Bone marrow (tissue), 2 donors: Measurements from ENCODE around the gene CROT.

Experiments used
- DNase-seq, 2 donors: peaks; one replicate each; lab custom pipeline; 2025; lab: John Stamatoyannopoulos, UW

The CROT gene

GRCh38 chr7:87414794-87415188, 69.3 kb downstream of the CROT start:
- DNase-seq, result no peak

GRCh38 chr7:87416682-87417587, 71.5 kb downstream of the CROT start:
- peak in 1 of 2 donors; percentile 28 for DNase-seq

GRCh38 chr7:87420173-87420572, 74.7 kb downstream of the CROT start:
- no peak for DNase-seq

- no peak for DNase-seq
These were observed 78.6 kb downstream of the CROT start for GRCh38 chr7:87424075-87424474.

GRCh38 chr7:87426160-87426559, 80.7 kb downstream of the CROT start:
- no peak for DNase-seq

- no peak for DNase-seq
These were observed 81.8 kb downstream of the CROT start for GRCh38 chr7:87427288-87427687.

- no peak for DNase-seq
These were observed 87.1 kb downstream of the CROT start for GRCh38 chr7:87432536-87432935.

- DNase-seq, result no peak
These were observed 90.1 kb downstream of the CROT start for GRCh38 chr7:87435546-87435945.

GRCh38 chr7:87445897-87446296, 100.4 kb downstream of the CROT start:
- DNase-seq, result no peak

GRCh38 chr7:87447116-87447635, 101.7 kb downstream of the CROT start:
- DNase-seq, result no peak

GRCh38 chr7:87448388-87448787, 102.9 kb downstream of the CROT start:
- no peak for DNase-seq
